ENCODE measurements around the gene COL21A1.

DNA sequence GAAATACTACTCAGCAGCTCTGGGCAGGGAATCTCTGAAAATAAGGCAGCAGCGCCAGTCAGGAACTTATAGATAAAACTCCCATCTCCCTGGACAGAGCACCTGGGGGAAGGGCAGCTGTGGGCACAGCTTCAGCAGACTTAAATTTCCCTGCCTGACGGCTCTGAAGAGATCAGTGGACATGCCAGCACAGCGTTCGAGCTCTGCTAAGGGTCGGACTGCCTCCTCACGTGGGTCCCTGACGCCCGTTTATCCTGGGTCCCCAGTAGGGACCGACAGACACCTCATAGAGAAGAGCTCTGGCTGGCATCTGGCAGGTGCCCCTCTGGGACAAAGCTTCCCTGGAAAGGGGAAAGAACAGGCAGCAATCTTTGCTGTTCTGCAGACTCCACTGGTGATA, 59.0 kb downstream of the COL21A1 start:
- TF ChIP-seq, protein P1, sequence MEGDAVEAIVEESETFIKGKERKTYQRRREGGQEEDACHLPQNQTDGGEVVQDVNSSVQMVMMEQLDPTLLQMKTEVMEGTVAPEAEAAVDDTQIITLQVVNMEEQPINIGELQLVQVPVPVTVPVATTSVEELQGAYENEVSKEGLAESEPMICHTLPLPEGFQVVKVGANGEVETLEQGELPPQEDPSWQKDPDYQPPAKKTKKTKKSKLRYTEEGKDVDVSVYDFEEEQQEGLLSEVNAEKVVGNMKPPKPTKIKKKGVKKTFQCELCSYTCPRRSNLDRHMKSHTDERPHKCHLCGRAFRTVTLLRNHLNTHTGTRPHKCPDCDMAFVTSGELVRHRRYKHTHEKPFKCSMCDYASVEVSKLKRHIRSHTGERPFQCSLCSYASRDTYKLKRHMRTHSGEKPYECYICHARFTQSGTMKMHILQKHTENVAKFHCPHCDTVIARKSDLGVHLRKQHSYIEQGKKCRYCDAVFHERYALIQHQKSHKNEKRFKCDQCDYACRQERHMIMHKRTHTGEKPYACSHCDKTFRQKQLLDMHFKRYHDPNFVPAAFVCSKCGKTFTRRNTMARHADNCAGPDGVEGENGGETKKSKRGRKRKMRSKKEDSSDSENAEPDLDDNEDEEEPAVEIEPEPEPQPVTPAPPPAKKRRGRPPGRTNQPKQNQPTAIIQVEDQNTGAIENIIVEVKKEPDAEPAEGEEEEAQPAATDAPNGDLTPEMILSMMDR (conservative IDR thresholded peaks at IDR 0.05 in 1 of 2, IDR thresholded peaks at IDR 0.05 in 1 of 2; ENCODE audit: extremely low read depth in 1 of 2, insufficient read depth in 1 of 2, low read depth in 1 of 2, low read length in 2 of 2): no peak
- no peak for TF ChIP-seq EZH2 (IDR thresholded peaks at IDR 0.05; ENCODE audit: borderline replicate concordance, low read length)
